HFFc6 (cell line): ENCODE results near the gene IKBKG. TPM values are rescaled to one million over a fixed set of nuclear protein-coding genes. Genes with fewer than 3 reads are reported as not detected.
A peak's percentile ranks its signal among the peaks of the same experiment; 100 is the strongest.
"Not testable (repeated sequence)": the region's sequence is repeated elsewhere in the genome, so short reads cannot be mapped to it uniquely, and the experiment has no call there.

Source experiments
- DNase-seq: peaks from one replicate; pipeline ENCODE4 v3.0.0-alpha.2; 2018
- H3K27ac Mint-ChIP-seq: 2 replicates; pipeline ENCODE4 v1.8.0; 2020; ENCODE audit warnings: mild to moderate bottlenecking, mixed read lengths
- H3K27me3 Mint-ChIP-seq: 2 replicates; pipeline ENCODE4 v1.8.0; 2021; ENCODE audit warnings: mild to moderate bottlenecking, moderate library complexity, mixed read lengths; ENCODE audit not compliant: insufficient read depth
- H3K36me3 Mint-ChIP-seq: 2 replicates; pipeline ENCODE4 v1.8.0; 2021; ENCODE audit warnings: low read depth, mixed read lengths
- H3K4me1 Mint-ChIP-seq: 2 replicates; pipeline ENCODE4 v1.8.0; 2020; ENCODE audit warnings: low read depth, mixed read lengths
- H3K4me3 Mint-ChIP-seq: 2 replicates; pipeline ENCODE4 v1.8.0; 2020; ENCODE audit warnings: mild to moderate bottlenecking, moderate library complexity, mixed read lengths
- H3K9me3 Mint-ChIP-seq: 2 replicates; pipeline ENCODE4 v1.8.0; 2020; ENCODE audit warnings: mild to moderate bottlenecking, mixed read lengths
- total RNA-seq, 6 experiments: library from RNA; stranded (reverse); fragmentation: NEBNext Ultra II Directional; extraction: Animal tissue kit (Norgen Biotek cat#: 25700); gene quantifications; 2 replicates in 1 of 6; 3 replicates in 5 of 6; pipeline ENCODE4 v1.2.3, GENCODE V29; 2021
- TF ChIP-seq, protein P1 (sequence below): fragments of 200-600 bp; sonication (generic); IDR thresholded peaks from 2 replicates; pipeline ENCODE4 v1.5.0; 2021; ENCODE audit warnings: antibody characterized with exemption, mild to moderate bottlenecking

Gene IKBKG
- total RNA-seq, 6 experiments from 2014 or later = 32.5 to 38.9 (median 37.5) TPM

DNA sequence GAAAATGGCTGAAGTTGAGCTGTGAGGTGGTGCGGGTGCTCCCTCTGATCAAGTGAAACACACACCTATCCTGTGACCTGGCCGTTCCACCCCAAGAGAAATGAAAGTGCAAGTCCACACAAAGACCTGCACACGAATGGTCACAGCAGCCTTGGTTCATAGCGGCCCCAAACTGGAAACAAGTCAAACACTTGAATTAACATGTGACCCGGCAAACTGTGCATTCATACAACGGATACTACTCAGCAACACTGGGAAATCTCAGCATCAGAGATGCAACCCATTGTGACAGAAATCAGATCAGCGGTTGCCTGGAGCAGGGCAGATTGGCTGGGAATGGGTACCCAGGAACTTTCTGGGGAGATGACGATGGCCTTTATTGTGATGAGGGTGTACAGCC, 8.3 kb upstream of the IKBKG start:
- DNase-seq = no peak
- TF ChIP-seq, protein P1, sequence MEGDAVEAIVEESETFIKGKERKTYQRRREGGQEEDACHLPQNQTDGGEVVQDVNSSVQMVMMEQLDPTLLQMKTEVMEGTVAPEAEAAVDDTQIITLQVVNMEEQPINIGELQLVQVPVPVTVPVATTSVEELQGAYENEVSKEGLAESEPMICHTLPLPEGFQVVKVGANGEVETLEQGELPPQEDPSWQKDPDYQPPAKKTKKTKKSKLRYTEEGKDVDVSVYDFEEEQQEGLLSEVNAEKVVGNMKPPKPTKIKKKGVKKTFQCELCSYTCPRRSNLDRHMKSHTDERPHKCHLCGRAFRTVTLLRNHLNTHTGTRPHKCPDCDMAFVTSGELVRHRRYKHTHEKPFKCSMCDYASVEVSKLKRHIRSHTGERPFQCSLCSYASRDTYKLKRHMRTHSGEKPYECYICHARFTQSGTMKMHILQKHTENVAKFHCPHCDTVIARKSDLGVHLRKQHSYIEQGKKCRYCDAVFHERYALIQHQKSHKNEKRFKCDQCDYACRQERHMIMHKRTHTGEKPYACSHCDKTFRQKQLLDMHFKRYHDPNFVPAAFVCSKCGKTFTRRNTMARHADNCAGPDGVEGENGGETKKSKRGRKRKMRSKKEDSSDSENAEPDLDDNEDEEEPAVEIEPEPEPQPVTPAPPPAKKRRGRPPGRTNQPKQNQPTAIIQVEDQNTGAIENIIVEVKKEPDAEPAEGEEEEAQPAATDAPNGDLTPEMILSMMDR = no peak
- Mint-ChIP-seq H3K36me3 (peaks cover 10% of the 10 kb centered on the region), H3K9me3 (no peaks in the 10 kb centered on the region), H3K4me1 (peaks cover 33% of the 10 kb centered on the region), H3K27me3 (no peaks in the 10 kb centered on the region; the same call in 1 of the 2 replicates), H3K27ac (peak overlapping the region; percentile 69), H3K4me3 (no peak overlapping the region)

DNA sequence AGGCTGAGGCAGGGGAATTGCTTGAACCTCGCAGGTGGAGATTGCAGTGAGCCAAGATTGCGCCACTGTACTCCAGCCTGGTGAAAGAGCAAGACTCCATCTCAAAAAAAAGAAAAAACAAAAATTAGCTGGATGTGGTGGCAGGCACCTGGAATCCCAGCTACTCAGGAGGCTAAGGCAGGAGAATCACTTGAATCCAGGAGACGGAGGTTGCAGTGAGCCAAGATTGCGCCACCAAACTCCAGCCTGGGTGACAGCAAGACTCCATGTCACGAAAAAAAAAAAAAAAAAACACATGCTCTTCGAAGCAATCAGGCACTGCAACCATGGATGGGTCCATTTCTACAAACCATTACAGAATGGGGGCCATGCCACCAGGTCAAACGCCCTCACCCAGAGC, 7.1 kb upstream of the IKBKG start:
- not testable (repeated sequence) for H3K4me3 Mint-ChIP-seq, H3K27me3 Mint-ChIP-seq, H3K9me3 Mint-ChIP-seq, DNase-seq
- H3K4me1 Mint-ChIP-seq = peaks cover 41% of the 10 kb centered on the region
- peaks cover 16% of the 10 kb centered on the region for H3K36me3 Mint-ChIP-seq
- peak overlapping the region; percentile 99; the same call in 1 of the 2 replicates for H3K27ac Mint-ChIP-seq

DNA sequence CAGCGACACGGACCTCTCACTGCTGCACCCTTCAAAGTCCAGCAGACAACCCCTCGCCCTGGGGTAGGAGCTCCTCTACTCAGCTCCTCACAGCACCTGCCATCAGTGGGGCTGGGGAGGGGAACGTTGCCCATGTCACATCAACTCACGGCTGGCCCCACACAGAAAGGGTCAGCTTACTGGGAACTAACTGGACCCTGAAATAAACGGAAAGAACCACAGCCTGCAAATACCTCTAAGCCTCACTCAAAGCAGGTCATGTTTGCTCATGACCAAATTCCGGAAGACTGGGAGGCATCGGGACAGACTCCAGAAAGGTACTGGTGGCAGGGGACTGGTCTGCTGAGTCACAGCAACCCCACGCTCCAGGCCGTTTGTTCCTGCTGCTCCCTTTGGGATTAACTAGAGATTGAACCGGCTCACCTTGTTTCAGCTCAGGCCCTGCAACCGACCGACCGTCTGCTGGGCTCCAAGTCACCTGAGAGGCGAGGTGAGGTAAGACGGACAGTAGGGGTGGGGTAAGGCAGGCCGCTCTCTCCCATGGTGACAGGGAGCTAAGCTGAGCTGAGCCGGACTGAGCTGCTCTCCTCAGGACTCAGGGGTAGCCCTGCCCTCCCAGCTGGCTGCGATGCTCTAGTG, 6.4 kb upstream of the IKBKG start:
- Mint-ChIP-seq H3K27ac (peak overlapping the region; percentile 99), H3K36me3 (peaks cover 19% of the 10 kb centered on the region), H3K27me3 (no peaks in the 10 kb centered on the region; the same call in 1 of the 2 replicates), H3K4me3 (peak overlapping the region; percentile 15; the same call in 1 of the 2 replicates), H3K9me3 (no peaks in the 10 kb centered on the region), H3K4me1 (peaks cover 45% of the 10 kb centered on the region)
- TF ChIP-seq, protein P1 = no peak
- DNase-seq = no peak

DNA sequence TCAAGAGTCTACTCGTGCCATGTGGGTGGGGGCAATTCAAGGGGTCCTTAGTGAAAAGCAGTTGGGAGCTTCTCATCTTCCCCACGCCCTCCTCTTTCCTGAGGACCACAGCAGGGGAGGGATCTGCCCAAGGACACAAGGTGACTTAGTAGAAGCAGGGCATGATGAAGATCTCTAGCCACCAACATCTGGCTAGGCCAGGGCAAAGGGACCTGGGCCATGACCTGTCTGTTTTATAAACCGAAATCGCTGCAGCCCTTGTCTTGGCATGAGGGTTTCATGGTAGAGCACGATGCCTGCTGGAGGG, 5.9 kb upstream of the IKBKG start:
- Mint-ChIP-seq H3K27ac (peak overlapping the region; percentile 99), H3K4me3 (no peak overlapping the region; the same call in 1 of the 2 replicates), H3K36me3 (peaks cover 22% of the 10 kb centered on the region), H3K9me3 (no peaks in the 10 kb centered on the region), H3K27me3 (no peaks in the 10 kb centered on the region), H3K4me1 (peaks cover 48% of the 10 kb centered on the region)
- TF ChIP-seq, protein P1 = no peak
- no peak for DNase-seq

DNA sequence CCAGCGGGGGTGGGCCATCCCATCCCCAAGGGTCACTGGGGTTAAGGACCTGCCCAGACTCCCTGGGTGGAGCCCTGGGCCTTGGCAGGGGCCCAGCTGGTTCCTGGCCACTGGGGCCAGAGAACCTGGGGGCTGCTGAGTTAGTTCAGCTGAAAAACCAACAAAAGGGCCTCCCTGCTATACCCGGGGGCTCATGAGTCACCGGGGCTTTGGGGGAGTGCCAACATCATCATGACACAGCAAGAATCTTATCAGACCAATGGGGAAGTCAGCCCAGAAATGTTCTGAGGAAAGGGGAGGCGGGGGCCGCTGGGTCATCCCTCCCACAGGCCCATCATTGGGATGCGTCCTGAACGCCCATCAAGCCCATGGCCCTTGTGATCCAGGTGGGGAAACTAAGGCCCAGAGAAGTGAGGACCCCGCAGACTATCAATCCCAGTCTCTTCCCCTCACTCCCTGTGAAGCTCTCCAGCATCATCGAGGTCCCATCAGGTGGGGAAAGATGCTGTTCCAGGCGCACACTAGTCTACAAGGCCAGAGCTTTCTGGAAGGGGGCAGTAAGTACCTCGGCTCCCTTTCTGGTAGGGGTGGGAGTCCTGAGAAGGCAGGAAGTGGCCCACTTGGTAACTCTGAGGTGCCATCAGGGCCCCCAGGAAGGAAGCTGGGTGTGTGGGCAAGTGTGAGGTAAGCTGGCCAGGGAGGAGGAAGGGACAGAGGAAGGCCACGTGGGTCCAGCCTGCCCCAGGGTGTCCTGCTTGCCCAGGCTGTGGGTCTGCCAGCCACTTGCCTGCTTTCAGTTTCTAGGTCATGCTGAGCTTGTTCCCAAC, 5.3 kb upstream of the IKBKG start:
- TF ChIP-seq, protein P1 = no peak
- Mint-ChIP-seq H3K36me3 (peaks cover 22% of the 10 kb centered on the region), H3K4me1 (peaks cover 48% of the 10 kb centered on the region), H3K4me3 (peak overlapping the region; percentile 58), H3K27me3 (no peaks in the 10 kb centered on the region), H3K9me3 (no peaks in the 10 kb centered on the region), H3K27ac (peak overlapping the region; percentile 99)
- DNase-seq = peak; percentile 88
